Activated naive CD4-positive, alpha-beta T cell treated with anti-CD3 and anti-CD28 coated beads, Interleukin-2, amount 50 U/mL, for 72 hours (primary cell): ENCODE data around the gene CCM2. TPM values are rescaled to one million over a fixed set of nuclear protein-coding genes. Genes with fewer than 3 reads are reported as not detected.
"Not testable (repeated sequence)": the region's sequence is repeated elsewhere in the genome, so short reads cannot be mapped to it uniquely, and the experiment has no call there.

ENCODE experiments used
- ATAC-seq, 2 donors: fragments of 150-1000 bp; cut with Tn5 transposase; 2 replicates each; pipeline ENCODE4 v1.10.0; 2021; ENCODE audit warnings: mild to moderate bottlenecking in 2 of 2, moderate library complexity in 2 of 2
- DNase-seq, 2 donors: peaks; one replicate each; pipeline ENCODE4 v3.0.0; 2021 to 2022; ENCODE audit warnings: low spot score in 2 of 2
- H3K27ac Mint-ChIP-seq, 2 donors: one replicate each; pipeline ENCODE4 v1.8.0; 2022; ENCODE audit warnings: mild to moderate bottlenecking in 2 of 2, mixed read lengths in 2 of 2
- H3K36me3 Mint-ChIP-seq, 2 donors: one replicate each; pipeline ENCODE4 v1.8.0; 2022; ENCODE audit warnings: mixed read lengths in 2 of 2
- H3K9me3 Mint-ChIP-seq, 2 donors: one replicate each; pipeline ENCODE4 v1.8.0; 2022; ENCODE audit warnings: mixed read lengths in 2 of 2
- total RNA-seq, 2 donors: library from RNA; stranded (reverse); gene quantifications; one replicate each; pipeline ENCODE4 v1.2.3, GENCODE V29; 2022

CCM2 gene
- total RNA-seq, 2 donors from 2014 or later, result 79.2 to 130 TPM

DNA sequence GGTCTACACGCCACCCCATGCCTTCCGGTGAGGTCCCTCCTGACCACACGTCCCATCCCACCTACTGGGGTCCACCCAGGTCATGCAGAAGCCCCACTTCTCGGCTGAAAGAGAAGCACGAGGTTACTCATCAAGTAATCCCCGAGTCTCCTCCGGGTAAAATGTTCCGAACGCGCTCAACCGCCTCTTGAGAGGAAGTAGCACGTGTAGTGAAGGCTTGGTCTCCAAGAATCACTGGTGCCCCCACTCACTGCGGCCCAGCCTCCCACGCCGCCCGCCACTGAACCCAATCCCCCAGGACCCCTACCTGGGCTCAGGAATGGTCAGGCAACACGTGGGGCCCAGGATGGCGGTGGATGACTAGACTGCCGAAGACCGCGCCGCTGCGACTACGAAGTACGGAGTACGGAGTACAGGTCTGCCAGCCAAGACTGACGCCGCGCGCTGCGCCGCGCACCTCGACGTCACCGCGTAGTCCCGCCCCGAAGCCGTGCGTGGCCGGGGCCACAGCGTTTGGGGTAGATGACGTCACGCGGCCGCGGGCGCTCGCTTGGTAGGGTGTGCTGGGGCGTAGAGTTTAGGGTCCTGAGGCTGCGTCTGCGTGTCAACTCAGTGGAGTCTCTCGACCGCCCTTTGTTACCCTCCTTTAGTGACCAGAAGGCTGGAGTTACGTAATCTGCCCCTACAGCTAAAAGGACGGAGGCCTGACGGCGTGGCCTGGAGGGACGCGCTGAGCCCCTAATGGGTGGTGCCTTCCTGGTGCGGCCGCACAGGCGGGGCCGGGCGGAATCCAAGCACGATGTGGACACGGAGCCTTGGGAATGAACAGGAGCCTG is 13.6 kb upstream of the CCM2 start:
- ATAC-seq (peak; percentile 94 to 99), DNase-seq (peak; percentile 96 to 97)
- Mint-ChIP-seq H3K36me3 (peaks cover 49 to 53% of the 10 kb centered on the region in 2 donors), H3K27ac (peak overlapping the region; percentile 96 to 99), H3K9me3 (no peaks in the 10 kb centered on the region)

DNA sequence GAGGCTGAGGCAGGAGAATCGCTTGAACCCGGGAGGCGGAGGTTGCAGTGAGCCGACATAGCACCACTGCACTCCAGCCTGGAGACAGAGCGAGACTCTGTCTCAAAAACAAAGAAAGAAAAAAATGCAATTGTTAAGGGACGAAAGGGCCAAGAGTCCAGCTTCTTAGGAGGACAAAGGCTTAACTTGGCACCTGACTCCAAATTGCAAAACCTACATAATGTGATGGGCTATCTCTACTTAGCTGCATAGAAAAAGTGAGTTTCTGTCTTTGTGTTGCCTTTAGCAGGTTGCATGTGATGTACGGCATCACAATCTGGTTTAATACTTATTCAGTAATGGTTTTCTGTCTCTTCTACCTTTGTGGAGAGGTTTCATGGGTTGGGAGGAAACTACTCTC is 12.5 kb upstream of the CCM2 start:
- no peaks in the 10 kb centered on the region for H3K9me3 Mint-ChIP-seq
- no peak for DNase-seq
- no peak for ATAC-seq
- H3K36me3 Mint-ChIP-seq, result peaks cover 47% of the 10 kb centered on the region in 2 donors
- H3K27ac Mint-ChIP-seq, result peak overlapping the region; percentile 96 to 99

DNA sequence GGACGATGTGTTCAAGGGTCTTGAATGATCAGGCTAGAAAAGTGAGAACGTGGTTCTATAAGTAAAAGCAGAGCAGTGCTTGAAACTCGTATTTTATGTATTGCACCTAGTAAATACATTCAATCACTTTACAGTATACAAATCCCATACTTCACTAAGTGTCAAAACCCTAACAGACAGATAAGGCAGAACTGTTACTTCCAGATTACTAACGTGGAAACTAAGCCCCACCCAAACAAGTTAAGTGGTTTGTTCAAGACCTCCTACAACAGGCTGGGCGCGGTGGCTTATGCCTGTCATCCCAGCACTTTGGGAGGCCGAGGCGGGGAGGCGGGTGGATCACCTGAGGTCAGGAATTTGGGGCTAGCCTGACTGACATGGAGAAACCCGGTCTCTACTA is 12.0 kb upstream of the CCM2 start:
- ATAC-seq (no peak), DNase-seq (no peak)
- H3K36me3 Mint-ChIP-seq, result peaks cover 41 to 46% of the 10 kb centered on the region in 2 donors
- no peaks in the 10 kb centered on the region for H3K9me3 Mint-ChIP-seq
- H3K27ac Mint-ChIP-seq, result no peak overlapping the region

DNA sequence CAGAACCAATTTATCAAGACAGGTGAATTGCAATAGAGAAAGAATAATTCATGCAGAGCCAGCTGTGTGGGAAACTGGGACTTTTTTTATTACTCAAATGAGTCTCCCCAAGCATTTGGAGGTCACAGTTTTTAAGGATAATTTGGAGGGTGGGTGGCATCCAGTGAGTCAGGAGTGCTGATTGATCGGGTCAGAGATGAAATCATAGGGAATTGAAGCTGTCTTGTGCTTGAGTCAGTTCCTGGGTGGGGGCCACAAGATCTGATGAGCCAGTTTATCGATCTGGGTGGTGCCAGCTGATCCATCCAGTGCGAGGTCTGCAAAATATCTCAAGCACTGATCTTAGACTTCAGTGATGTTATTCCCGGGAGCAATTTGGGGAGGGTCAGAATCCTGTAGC is 11.3 kb upstream of the CCM2 start:
- ATAC-seq (peak in 1 of 2 donors; percentile 11), DNase-seq (no peak)
- Mint-ChIP-seq H3K36me3 (peaks cover 34 to 41% of the 10 kb centered on the region in 2 donors), H3K27ac (no peak overlapping the region), H3K9me3 (no peaks in the 10 kb centered on the region)

DNA sequence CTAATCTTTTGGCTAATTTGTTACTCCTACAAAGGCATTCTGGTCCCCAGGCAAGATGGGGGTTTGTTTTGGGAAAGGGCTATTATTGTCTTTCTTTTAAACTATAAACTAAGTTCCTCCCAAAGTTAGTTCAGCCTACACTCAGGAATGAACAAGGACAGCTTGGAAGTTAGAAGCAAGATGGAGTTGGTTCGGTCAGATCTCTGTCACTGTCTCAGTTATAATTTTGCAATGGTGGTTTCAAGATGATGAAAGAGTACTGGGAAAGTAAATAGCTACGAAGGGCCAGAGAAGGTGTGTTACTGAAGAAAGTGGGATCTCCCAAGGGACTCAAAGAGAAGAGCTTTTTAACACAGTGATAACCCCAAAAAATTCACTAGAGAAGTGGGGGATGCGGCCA is 10.9 kb upstream of the CCM2 start:
- Mint-ChIP-seq H3K36me3 (peaks cover 30 to 37% of the 10 kb centered on the region in 2 donors), H3K27ac (no peak overlapping the region), H3K9me3 (no peaks in the 10 kb centered on the region)
- DNase-seq (no peak), ATAC-seq (no peak)

DNA sequence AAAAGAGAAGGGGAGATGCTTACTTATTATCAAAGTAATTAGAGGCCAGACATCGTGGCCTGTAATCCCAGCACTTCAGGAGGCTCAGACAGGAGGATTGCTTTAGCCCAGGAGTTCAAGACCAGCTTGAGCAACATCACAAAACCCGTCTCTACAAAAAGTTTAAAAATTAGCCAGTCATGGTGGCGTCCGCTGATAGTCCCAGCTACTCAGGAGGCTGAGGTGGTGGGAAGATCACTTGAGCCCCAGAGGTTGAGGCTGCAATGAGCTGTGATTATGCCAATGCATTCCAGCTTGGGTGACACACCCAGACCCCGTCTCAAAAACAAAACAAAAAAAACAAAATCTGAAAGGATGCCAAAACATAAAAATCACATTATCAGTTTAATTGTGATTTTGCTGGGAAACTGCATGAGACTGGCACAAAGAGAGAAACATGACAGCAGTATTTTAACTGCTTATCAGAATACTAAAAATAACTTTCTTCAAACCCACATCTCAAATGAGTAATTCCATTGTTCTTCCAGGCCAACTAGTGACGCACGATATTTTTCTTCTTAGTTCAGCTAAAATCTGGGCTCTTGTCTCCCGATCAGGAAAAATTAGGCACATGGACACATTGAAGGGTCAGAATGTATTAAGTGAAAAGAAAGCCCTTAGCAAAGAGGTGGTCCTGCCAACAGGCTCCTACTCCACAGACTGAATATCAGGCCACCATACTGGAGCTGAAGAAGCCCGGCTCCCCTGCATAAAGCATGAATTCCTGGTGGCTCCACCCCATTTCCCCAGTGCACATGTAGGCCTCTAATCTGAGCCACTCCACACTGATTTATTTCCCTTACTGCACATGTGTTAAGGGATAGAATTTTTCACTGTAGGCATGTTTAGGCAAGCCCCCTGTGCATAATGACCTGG is 9.6 kb upstream of the CCM2 start:
- DNase-seq (no peak), ATAC-seq (no peak)
- Mint-ChIP-seq H3K9me3 (no peaks in the 10 kb centered on the region), H3K27ac (peak overlapping the region in 1 of 2 donors; percentile 60), H3K36me3 (peaks cover 17 to 24% of the 10 kb centered on the region in 2 donors)

DNA sequence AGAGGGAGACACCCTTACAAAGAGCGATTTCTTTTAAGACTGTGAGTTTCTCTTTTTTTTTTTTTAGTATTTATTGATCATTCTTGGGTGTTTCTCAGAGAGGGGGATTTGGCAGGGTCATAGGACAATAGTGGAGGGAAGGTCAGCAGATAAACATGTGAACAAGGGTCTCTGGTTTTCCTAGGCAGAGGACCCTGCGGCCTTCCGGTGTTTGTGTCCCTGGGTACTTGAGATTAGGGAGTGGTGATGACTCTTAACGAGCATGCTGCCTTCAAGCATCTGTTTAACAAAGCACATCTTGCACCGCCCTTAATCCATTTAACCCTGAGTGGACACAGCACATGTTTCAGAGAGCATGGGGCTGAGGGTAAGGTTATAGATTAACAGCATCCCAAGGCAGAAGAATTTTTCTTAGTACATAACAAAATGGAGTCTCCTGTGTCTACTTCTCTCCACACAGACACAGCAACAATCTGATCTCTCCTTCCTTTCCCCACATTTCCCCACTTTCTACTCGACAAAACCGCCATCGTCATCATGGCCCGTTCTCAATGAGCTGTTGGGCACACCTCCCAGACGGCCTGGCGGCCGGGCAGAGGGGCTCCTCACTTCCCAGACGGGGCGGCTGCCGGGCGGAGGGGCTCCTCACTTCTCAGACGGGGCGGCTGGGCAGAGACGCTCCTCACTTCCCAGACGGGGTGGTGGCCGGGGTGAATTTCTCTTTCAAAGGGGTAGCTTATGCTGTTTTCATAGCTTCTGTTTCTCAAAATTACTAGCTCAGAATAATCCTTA is 7.8 kb upstream of the CCM2 start:
- not testable (repeated sequence) for DNase-seq, H3K27ac Mint-ChIP-seq, H3K36me3 Mint-ChIP-seq, ATAC-seq, H3K9me3 Mint-ChIP-seq

DNA sequence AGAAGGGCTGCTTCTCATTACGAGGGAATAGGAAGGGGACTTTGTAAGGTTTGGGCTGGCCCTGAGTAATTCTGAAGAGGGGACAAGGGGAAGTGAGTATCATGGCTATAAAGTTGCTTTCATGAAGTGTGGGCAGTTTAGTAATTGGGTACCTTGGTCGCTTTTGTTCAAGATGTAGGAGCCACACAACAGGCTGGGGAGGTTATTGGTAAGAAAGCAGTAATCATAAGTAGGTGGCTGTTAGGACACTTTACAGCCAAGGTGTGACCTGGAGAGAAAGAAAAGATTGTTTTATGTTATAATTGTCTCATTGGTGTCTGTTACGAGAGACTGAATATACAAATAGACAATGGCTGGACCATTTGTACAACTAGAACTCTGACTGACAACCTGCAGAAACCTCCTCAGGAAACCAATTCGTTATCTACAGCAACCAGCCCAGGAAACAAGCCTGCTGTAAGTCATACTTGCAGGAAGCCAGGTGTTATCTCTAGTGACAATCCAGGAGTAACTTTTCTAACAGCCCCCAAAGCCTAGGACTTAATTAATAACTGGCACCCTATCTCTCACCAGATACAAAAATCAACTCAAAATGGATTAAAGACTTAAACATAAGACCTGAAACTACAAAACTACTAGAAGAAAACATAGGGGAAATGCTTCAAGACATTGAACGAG is 5.0 kb upstream of the CCM2 start:
- H3K27ac Mint-ChIP-seq, result peak overlapping the region; percentile 31 to 81
- H3K36me3 Mint-ChIP-seq, result peaks cover 6 to 7% of the 10 kb centered on the region in 2 donors
- ATAC-seq, result no peak
- DNase-seq, result no peak
- H3K9me3 Mint-ChIP-seq, result no peaks in the 10 kb centered on the region

DNA sequence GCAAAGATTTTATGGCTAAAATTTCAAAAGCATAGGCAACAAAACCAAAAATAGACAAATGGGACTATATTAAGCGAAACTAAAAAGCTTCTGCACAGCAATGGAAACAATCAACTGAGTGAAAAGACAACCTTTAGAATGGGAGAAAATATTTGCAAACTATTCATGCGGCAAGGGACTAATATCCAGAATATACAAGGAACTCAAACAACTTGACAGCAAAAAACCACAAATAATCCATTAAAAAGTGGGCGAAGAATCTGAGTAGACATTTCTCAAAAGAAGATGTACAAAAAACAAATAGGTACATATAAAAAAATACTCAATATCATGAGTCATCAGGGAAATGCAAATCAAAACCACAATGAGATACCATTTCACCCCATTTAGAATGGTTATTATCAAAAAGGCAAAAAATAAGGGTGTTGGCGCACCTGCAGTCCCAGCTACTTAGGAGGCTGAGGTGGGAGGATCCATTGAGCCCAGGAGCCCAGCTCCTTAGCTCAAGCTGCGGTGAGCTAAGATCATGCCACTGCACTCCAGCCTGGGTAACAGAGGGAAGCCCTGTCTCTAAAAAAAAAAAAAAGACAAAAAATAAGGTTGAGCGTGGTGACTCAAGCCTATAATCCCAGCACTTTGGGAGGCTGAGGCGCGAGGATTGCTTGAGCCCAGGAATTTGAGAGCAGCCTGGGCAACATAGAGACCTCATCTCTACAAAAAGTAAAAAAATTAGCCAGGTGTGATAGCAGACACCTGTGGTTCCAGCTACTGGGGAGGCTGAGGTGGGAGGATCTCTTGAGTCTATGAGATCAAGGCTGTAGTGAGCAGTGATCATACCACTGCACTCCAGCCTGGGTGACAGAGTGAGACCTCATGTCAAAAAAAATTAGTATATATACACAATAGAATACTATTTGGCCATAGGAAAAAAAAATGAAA is 4.2 kb upstream of the CCM2 start:
- Mint-ChIP-seq H3K36me3 (peaks cover 8% of the 10 kb centered on the region in 2 donors), H3K9me3 (no peaks in the 10 kb centered on the region), H3K27ac (peak overlapping the region; percentile 31 to 81)
- ATAC-seq (no peak), DNase-seq (no peak)

DNA sequence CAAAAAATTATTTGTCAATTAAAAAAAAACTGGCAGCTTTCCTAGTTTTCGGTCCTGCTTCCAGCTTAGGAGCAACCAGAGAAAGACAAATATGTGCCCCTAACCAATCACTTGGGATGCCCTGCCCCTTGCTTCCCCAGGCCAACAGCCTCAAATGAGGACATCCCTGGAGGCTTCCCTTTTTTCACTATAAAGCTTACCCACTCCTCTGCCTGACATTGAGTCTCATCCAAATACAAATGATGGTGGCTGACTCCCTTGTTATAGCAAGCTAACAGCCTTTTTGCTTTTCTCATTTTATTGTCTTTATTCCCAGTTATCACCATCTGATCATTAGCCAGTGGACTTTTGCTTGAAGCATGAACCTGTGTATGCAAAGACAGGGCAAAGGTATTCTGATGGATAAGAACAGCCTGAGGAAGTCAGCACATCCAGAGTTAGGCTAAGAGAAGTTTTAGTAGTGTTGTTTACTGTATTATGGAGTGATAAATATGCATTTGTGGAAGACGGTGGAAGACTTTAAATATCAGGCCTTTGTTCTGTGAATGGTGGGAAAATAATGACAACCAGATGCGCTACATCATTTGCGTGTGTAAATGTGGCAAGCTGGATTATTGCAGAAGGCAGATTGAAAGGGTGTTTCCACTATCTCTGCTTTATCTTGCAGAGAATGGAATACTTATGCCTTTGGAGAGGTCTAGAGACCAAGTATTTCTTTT is 1.7 kb upstream of the CCM2 start:
- Mint-ChIP-seq H3K36me3 (peaks cover 12 to 17% of the 10 kb centered on the region in 2 donors), H3K9me3 (no peaks in the 10 kb centered on the region), H3K27ac (peak overlapping the region; percentile 92 to 97)
- DNase-seq (no peak), ATAC-seq (no peak)

DNA sequence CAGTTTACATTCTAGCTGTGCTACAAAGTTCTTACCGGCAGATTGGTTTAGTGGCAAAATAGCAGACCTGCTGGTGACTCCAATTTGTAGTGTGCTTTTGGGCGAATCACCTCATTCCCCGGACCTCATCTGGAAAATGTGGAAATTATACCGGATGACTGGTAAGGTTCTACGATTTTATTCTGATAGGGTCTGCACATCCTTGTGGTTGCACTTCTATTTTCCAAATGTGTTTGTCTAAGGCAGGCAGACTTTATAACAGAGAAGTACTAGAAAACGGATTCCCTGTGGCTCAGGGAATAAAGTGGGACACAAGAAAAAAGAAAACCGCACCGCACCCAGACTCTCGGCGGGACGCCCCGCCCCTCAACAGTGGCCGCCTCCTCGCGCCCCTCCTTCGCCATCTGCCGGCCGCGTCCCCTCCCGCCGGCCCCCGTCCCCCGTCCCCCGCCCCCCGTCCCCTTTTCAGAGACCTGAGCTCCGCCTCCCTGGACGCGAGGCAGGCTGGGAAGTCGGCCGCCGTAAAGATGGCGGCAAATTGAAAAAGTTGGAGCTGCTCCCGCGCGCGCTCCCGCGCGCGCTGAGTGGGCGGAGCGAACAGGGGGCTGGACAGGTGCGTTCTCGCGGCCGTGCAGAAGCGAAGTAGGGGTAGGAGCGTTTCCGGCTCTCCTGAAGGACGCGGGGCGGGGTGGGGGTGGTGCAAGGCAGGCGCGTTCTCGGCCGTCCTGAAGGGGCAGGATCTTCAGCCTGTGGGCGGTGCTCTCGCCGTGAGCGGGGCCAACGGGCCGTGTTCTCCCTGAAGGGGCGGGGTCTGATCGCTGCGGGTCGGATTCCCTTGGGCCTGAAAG is 532 bp upstream of the CCM2 start:
- H3K9me3 Mint-ChIP-seq, result no peaks in the 10 kb centered on the region
- H3K36me3 Mint-ChIP-seq, result peaks cover 12 to 17% of the 10 kb centered on the region in 2 donors
- H3K27ac Mint-ChIP-seq, result peak overlapping the region; percentile 92 to 97
- ATAC-seq (peak; percentile 87 to 91), DNase-seq (peak; percentile 99 to 100)

DNA sequence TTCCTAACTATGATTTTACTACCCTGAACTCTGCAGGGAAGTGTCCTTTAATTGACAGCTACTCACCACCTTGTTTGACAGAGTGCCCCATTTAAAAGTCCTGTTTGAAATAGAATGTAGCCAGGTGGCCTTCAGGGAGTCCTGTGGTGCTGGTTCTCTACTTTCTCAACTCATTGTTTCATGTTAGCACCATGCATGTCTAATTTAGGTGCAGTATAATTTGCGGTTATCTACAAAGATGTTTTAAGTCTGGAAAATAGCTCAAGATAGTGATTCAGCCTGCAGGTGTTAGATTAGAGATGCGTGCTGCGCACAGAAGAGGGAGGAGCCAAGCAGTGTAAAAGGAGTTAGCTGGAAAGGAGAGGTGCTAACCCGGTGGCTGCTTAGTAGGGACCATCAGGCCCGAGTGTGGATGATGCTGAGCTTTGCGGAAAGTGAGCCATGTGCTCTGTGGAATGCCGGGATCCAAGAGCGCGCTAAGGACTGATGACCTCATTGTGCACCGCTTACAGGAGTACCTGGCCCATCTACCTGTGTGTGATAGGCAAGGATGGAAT is 1.2 kb downstream of the CCM2 start:
- Mint-ChIP-seq H3K36me3 (peaks cover 17 to 22% of the 10 kb centered on the region in 2 donors), H3K9me3 (no peaks in the 10 kb centered on the region), H3K27ac (peak overlapping the region; percentile 92 to 98)
- DNase-seq (peak; percentile 56 to 75), ATAC-seq (peak; percentile 58 to 65)

DNA sequence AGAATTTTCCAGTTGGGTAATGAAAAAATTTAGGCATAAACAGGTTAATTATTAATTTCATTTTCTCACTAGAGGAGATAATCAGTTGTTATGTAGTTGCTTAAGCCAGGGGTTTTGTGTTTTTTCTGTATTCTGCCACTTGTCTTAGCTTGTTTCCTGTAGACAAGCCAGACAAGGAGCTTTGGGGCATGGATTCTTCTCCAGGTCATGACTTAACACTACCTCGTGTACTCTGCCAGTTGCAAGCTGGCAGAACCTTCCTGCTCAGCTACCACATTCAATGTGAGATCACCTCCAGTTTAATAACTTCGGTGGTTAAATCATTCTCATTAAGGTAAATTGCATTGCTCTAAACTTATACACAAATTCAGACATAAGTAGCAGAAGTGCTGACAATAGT is 1.8 kb downstream of the CCM2 start:
- ATAC-seq (no peak), DNase-seq (no peak)
- H3K27ac Mint-ChIP-seq, result peak overlapping the region; percentile 92 to 98
- H3K9me3 Mint-ChIP-seq, result no peaks in the 10 kb centered on the region
- H3K36me3 Mint-ChIP-seq, result peaks cover 17 to 22% of the 10 kb centered on the region in 2 donors
